GM18508 (cell line): ENCODE data around the gene MACROD1.
"Not testable (repeated sequence)": the region's sequence is repeated elsewhere in the genome, so short reads cannot be mapped to it uniquely, and the experiment has no call there.

Source experiments
- ATAC-seq: cut with Tn5 transposase; IDR thresholded peaks from one replicate; pipeline ENCODE4 v1.9.1; 2021; ENCODE audit warnings: moderate number of reproducible peaks; ENCODE audit not compliant: insufficient read depth, unreplicated experiment

Gene MACROD1

DNA sequence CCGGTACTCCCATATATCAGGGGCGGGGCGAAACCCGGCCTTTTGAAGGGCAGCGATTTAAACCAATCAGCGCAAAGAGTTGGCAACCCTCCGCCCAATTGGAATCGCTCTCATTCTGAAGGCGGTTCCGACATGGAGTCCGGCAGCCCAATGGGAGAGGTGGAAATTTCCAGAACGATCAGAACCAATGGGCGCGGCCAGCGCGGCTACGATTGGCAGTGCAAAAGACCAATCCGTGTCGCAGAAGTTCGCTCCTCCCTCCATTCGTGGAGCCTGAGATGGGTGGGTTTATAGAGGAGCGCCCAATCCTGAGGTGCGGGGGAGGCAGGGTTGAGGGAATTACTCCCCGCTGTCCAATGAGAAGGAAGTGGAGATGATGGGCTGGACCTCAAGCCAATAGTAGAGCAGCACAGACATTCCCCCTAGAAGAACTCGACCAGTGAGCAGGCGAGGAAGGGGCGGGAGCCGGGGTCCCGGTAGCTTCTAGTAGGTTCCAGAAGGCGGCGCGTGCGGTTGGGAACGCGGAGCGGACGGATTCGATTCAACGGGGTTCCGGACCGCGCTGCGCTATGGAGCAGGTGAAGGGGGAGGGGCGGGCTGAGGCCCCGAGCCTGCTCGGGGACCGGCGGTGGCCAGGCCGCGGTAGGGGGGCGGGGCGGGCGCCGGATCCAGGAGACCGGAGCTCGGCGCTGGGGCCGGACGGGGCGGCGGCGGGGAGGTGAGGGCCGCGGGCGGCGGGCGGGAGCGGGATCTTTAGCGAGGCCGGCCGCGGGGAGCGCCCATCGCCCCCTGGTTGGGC, 20.0 kb upstream of the MACROD1 start, which contains the start of gene STIP1:
TSS of gene STIP1 (plus strand) at position 479 of the 799 bp plus-strand sequence. CDS start at position 570, 91 bp downstream.
- peak; percentile 77 for ATAC-seq

GRCh38 chr11:64185175-64185692, 19.3 kb upstream of the MACROD1 start:
- ATAC-seq: peak; percentile 11

DNA sequence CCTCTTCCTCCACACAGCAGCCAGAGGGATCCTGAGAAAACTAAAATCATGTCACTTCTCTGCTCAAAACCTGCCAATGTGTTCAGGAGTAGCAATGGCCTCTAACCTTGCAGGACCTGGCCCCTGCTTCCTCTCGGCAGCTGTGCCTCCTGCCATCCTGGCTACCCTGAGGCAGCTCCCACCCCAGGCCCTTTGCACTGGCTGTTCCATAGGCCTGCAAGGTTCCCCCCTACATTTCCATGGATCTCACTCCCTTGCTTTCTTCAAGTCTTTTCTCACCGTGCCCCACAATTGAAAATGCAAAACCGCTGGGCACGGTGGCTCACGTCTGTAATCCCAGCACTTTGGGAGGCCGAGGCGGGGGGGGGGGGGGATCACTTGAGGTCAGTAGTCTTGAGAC, 18.0 kb upstream of the MACROD1 start:
- ATAC-seq: no peak

- no peak for ATAC-seq
Observed at GRCh38 chr11:64181506-64182411, 15.8 kb upstream of the MACROD1 start.

GRCh38 chr11:64180891-64181290, 15.0 kb upstream of the MACROD1 start:
- ATAC-seq: no peak

GRCh38 chr11:64178951-64179639, 13.2 kb upstream of the MACROD1 start:
- no peak for ATAC-seq

- no peak for ATAC-seq
Observed at GRCh38 chr11:64178203-64178602, 12.3 kb upstream of the MACROD1 start.

- no peak for ATAC-seq
Observed at GRCh38 chr11:64176751-64177150, 10.8 kb upstream of the MACROD1 start.

GRCh38 chr11:64173616-64174355, 7.9 kb upstream of the MACROD1 start:
- ATAC-seq: no peak

DNA sequence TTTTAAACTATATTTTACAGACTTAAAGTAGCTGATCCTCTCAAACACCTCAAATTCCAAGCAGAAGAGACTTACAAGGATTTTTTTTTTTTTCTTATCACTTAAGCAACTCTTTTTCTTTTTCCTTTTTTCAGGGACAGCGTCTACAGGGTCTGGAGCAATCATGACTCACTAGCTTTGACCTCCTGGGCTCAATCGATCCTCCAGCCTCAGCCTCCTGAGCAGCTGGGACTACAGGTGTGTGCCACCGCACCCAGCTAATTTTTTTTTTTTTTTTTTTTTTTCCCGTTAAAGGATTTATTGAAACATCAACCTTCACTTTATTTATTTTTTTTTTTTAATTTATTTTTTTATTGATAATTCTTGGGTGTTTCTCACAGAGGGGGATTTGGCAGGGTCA, 4.5 kb upstream of the MACROD1 start:
- no peak for ATAC-seq

DNA sequence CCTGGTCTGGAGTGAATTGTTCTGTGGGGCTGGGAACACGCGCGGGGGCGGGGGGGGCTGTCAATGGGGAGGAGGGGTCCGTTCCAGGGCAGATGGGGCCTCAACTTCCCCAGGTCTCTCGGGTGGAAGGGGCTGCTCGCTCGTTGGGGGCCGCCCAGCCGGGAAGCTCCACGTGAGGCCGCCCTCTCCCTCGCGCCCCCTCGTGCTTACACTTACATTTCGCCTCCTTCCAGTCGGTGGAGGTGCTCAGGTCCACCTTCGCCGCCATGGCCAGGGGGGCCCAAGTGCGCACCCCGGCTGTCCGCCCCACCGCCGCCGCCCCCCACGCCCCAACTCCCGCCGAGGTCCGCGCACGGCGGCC, 452 bp downstream of the MACROD1 start:
- no peak for ATAC-seq

- no peak for ATAC-seq
Observed at GRCh38 chr11:64164392-64165312, 1.3 kb downstream of the MACROD1 start.

DNA sequence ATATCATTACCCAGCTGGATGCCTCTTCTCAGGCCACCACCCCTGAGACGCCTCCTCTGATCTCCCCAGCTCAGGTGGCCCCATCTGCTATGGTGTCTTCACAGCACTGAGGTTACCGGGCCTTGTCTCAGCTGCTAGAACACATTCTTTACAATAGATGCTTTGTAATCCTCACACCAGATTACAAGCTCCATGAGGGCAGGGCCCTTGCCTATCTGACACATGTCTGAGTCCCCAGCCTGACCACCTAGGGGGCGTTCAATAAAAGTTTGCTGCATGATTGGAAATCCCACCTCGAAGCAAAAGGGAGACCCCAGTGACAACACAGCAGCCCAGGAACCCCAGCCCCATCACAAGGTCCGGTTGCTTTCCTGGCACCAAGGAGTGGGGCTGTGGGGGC, 2.0 kb downstream of the MACROD1 start:
- ATAC-seq: no peak

DNA sequence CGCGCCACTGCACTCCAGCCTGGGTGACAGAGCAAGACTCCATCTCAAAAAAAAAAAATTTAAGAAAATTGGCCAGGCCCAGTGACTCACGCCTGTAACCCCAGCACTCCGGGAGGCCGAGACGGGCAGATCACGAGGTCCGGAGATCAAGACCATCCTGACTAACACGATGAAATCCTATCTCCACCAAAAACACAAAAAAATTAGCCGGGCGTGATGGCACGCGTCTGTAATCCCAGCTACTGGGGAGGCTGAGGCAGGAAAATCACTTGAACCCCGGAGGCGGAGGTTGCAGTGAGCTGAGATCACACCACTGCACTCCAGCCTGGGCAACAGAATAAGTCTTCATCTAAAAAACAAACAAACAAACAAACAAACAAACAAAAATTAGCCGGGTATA, 3.1 kb downstream of the MACROD1 start:
- not testable (repeated sequence) for ATAC-seq

- no peak for ATAC-seq
Observed at GRCh38 chr11:64161037-64161436, 4.9 kb downstream of the MACROD1 start.

- ATAC-seq: no peak
Observed at GRCh38 chr11:64157631-64158394, 8.1 kb downstream of the MACROD1 start.

DNA sequence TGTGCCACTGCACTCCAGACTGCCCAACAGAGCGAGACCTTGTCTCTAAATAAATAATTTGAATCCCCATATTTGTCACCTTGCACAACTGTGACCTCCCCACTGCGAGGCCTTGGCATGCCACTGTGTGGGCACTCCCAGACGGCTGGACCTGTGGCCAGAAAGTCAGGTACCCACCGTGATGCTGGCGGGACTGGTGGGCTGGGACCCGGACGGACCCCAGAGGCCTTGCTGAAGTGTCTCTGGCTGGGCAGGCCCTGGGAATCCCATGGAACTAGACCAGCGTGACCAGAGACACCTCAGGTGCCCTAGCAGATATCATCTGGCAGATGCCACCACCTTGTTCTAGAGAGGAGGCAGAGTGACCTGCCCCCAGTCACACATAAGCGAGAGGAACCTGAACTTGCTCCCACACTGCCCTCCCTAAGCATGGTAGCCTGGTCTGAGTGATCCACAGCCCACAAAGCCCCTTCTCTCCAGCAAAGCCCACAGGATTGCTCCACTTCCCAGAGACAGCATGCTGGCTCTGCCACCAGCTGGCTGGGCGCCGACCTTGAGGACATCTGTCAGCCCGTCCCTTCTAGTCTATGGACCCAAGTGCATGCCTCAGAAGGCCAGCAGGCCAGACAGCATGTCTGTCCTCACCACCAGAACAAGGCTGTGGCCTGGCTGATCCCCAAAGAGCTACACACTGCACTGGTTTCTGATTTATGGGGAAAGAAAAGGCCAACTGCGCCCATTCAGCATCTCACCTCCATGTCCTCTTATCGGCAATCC, 9.5 kb downstream of the MACROD1 start:
- ATAC-seq: no peak
